Liver (tissue), 3 donors: ENCODE measurements around the gene SREK1IP1.

ENCODE experiments used
- EGR1 ChIP-seq, 2 donors: IDR thresholded peaks; 2 replicates each; pipeline ENCODE4 v1.6.1; 2016 to 2018; ENCODE audit warnings: antibody characterized with exemption in 2 of 2, low read depth in 2 of 2
- FOXA1 ChIP-seq: IDR thresholded peaks from 2 replicates; pipeline ENCODE4 v1.6.1; 2016; ENCODE audit warnings: antibody characterized with exemption
- GABPA ChIP-seq, 2 donors: IDR thresholded peaks in 1 of 2; conservative IDR thresholded peaks in 1 of 2; 2 replicates each; pipeline ENCODE4 v1.6.1; 2016; ENCODE audit warnings: antibody characterized with exemption in 2 of 2, mild to moderate bottlenecking in 1 of 2, moderate library complexity in 1 of 2
- JUND ChIP-seq, 2 donors: IDR thresholded peaks; 2 replicates each; pipeline ENCODE4 v1.6.1; 2016; ENCODE audit warnings: antibody characterized with exemption in 2 of 2
- RAD21 ChIP-seq, 2 donors: IDR thresholded peaks; 2 replicates each; pipeline ENCODE4 v1.6.1; 2016; ENCODE audit warnings: antibody characterized with exemption in 2 of 2, mild to moderate bottlenecking in 2 of 2
- SP1 ChIP-seq: IDR thresholded peaks from 2 replicates; pipeline ENCODE4 v1.6.1; 2018; ENCODE audit warnings: antibody characterized with exemption, mild to moderate bottlenecking
- TAF1 ChIP-seq: conservative IDR thresholded peaks from 2 replicates; pipeline ENCODE4 v1.6.1; 2016; ENCODE audit warnings: antibody characterized with exemption, mild to moderate bottlenecking
- YY1 ChIP-seq: IDR thresholded peaks from 2 replicates; pipeline ENCODE4 v1.6.1; 2016; ENCODE audit warnings: antibody characterized with exemption, mild to moderate bottlenecking
- TF ChIP-seq, protein P1 (sequence below): fragments of 150-350 bp; IDR thresholded peaks from 2 replicates; pipeline ENCODE4 v1.5.1; 2017; ENCODE audit warnings: improper control_type of control experiment, low read depth, low read length; ENCODE audit not compliant: missing input control
- TF ChIP-seq, protein P2 (sequence below): IDR thresholded peaks from 2 replicates; pipeline ENCODE4 v1.6.1; 2016; ENCODE audit warnings: antibody characterized with exemption, mild to moderate bottlenecking
- donor health status: healthy.
- donor health status: healthy.

DNA sequence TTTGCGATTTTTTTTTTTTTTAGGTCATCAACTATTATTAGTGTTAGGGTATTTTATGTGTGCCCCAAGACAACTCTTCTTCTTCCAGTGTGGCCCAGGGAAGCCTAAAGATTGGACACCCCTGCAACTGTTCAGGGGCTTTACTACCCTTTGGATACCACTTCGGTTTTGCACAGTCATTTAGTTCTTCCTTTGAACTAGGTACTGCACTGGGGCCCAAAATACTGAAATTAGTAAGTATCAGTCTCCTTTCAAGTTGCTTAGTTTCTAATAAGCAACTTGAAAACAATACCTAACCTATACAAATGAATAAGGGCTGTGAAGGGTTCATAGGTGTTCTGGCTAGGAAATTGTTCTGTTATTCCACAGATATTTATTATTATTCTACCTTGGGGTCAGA, 45.6 kb upstream of the SREK1IP1 start:
- TF ChIP-seq, protein P1, sequence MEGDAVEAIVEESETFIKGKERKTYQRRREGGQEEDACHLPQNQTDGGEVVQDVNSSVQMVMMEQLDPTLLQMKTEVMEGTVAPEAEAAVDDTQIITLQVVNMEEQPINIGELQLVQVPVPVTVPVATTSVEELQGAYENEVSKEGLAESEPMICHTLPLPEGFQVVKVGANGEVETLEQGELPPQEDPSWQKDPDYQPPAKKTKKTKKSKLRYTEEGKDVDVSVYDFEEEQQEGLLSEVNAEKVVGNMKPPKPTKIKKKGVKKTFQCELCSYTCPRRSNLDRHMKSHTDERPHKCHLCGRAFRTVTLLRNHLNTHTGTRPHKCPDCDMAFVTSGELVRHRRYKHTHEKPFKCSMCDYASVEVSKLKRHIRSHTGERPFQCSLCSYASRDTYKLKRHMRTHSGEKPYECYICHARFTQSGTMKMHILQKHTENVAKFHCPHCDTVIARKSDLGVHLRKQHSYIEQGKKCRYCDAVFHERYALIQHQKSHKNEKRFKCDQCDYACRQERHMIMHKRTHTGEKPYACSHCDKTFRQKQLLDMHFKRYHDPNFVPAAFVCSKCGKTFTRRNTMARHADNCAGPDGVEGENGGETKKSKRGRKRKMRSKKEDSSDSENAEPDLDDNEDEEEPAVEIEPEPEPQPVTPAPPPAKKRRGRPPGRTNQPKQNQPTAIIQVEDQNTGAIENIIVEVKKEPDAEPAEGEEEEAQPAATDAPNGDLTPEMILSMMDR = no peak
- TF ChIP-seq SP1 = no peak
- no peak for TF ChIP-seq YY1
- no peak for TF ChIP-seq GABPA (IDR thresholded peaks at IDR 0.05 in 1 of 2, conservative IDR thresholded peaks at IDR 0.05 in 1 of 2)
- TF ChIP-seq RAD21 (IDR thresholded peaks at IDR 0.05) = no peak
- no peak for TF ChIP-seq TAF1
- no peak for TF ChIP-seq JUND (IDR thresholded peaks at IDR 0.05)
- TF ChIP-seq, protein P2, sequence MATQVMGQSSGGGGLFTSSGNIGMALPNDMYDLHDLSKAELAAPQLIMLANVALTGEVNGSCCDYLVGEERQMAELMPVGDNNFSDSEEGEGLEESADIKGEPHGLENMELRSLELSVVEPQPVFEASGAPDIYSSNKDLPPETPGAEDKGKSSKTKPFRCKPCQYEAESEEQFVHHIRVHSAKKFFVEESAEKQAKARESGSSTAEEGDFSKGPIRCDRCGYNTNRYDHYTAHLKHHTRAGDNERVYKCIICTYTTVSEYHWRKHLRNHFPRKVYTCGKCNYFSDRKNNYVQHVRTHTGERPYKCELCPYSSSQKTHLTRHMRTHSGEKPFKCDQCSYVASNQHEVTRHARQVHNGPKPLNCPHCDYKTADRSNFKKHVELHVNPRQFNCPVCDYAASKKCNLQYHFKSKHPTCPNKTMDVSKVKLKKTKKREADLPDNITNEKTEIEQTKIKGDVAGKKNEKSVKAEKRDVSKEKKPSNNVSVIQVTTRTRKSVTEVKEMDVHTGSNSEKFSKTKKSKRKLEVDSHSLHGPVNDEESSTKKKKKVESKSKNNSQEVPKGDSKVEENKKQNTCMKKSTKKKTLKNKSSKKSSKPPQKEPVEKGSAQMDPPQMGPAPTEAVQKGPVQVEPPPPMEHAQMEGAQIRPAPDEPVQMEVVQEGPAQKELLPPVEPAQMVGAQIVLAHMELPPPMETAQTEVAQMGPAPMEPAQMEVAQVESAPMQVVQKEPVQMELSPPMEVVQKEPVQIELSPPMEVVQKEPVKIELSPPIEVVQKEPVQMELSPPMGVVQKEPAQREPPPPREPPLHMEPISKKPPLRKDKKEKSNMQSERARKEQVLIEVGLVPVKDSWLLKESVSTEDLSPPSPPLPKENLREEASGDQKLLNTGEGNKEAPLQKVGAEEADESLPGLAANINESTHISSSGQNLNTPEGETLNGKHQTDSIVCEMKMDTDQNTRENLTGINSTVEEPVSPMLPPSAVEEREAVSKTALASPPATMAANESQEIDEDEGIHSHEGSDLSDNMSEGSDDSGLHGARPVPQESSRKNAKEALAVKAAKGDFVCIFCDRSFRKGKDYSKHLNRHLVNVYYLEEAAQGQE = no peak
- TF ChIP-seq FOXA1 = no peak
- TF ChIP-seq EGR1 (IDR thresholded peaks at IDR 0.05; ENCODE audit: low read depth in 2 of 2) = no peak
